H1 (cell line): Measurements from ENCODE around the gene SLAIN2. TPM values are rescaled to one million over a fixed set of nuclear protein-coding genes. Genes with fewer than 3 reads are reported as not detected.

Experiments used
- POLR2AphosphoS5 ChIP-seq: IDR thresholded peaks from 2 replicates; pipeline ENCODE4 v1.6.1; 2011; ENCODE audit warnings: low read depth, low read length
- polyA plus RNA-seq, 7 experiments: library from polyadenylated mRNA; depleted of rRNA in 3 of 7; stranded (reverse) in 5 of 7; unstranded in 2 of 7; fragments of >200 nt in 5 of 7; fragments of 200-250 nt in 2 of 7; gene quantifications; 1 replicate in 5 of 7; 2 replicates in 1 of 7; 4 replicates in 1 of 7; pipeline versions ENCODE4 v1.2.1 to v1.2.3, GENCODE V29; 2011 to 2013; ENCODE audit warnings: missing spikeins in 2 of 7, mixed read lengths in 2 of 7
- total RNA-seq: library from RNA; stranded (reverse); fragmentation: NEBNext Ultra II Directional; extraction: Animal tissue kit (Norgen Biotek cat#: 25700); gene quantifications from 2 replicates; pipeline ENCODE4 v1.2.1, GENCODE V29; 2021

The SLAIN2 gene
- total and polyA plus RNA-seq, 2 of the 8 experiments (the other 6 are each of a cell fraction or from before 2014, with no cell fraction given) = 8.2 to 40.0 TPM

GRCh38 chr4:48340276-48340964 lies 909 bp upstream of the SLAIN2 start (continued):
- TF ChIP-seq POLR2AphosphoS5 = 0 out of 2 replicates have a peak, but pooled peaks have one; percentile 16
